HUDEP-2 (cell line): ENCODE results near the gene PEBP1.
A peak's percentile ranks its signal among the peaks of the same experiment; 100 is the strongest.
"Not testable (repeated sequence)": the region's sequence is repeated elsewhere in the genome, so short reads cannot be mapped to it uniquely, and the experiment has no call there.

Source experiments
- DNase-seq, 76 experiments: peaks; one replicate each; lab custom pipeline; 2025; ENCODE audit not compliant: unreplicated experiment in 76 of 76; lab: John Stamatoyannopoulos, UW

PEBP1 gene

DNA sequence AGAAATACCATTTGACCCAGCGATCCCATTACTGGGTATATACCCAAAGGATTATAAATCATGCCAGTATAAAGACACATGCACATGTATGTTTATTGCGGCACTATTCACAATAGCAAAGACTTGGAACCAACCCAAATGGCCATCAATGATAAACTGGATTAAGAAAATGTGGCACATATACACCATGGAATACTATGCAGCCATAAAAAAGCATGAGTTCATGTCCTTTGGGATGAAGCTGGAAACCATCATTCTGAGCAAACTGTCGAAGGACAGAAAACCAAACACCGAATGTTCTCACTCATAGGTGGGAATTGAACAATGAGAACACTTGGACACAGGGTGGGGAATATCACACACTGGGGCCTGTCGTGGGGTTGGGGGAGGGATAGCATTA is 6.5 kb upstream of the PEBP1 start:
- not testable (repeated sequence) for DNase-seq

DNA sequence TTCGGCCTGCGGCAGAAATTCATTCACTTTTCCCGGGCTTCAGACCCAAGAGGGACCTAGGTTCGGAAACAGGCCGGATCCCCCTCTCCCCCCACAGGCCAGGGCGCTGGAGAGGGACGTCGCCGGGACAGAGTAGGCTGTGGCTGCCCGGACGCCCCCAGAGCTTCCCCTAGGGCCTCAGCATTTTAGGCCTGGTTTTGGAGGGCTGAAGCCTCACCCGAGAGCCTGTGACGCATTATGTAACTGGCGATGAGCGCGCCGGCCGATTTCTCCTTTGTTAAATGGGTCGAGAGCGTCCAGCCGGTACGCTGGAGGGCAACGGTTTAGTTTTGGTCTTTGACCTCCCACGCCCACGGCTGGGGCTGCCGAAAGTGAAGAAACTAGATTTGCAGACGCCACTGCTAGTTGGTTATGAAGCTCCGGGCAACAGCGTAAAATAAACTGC is 657 bp downstream of the PEBP1 start:
- peak in 31 of 76 experiments; percentile 2 to 44 (median 18) for DNase-seq

DNA sequence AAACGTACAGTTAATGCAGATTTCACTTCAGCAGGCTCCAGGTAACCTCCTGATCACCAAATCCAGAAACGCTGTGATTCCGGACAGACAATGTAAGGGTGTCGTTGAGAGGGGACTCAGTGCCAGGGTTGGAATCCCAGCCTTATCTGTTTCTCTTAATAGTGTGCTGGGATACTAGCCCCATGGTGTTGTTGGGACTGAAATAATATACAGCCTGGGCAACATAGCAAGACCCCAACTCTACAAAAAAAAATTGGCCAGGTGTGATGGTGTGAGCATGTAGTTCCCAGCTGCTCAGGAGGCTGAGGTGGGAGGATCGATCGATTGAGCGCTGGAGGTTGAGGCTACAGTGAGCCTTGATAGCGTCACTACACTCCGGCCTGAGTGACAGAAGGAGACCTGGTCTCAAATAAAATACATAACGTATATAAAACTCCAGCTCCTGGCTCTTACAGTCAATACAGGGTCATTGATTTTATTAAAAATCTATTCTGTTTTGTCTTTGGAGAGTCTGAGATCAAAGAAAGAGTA is 1.3 kb downstream of the PEBP1 start:
- no peak for DNase-seq

DNA sequence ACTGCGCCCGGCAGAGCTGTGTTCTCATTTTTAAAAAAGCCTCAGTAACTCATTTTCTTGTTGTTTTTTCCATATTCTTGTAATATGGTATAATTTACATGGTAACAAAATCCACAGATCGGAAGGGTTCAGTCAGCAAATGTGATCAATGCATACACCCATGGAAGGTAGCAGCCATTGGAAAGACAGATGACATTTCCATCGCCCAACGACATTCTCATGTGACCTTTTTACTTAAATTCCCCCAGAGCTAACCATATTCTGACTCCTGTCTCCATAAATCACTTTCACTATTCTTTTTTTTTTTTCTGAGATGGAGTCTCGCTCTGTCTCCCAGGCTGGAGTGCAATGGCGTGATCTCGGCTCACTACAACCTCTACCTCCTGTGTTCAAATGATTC is 4.9 kb downstream of the PEBP1 start:
- no peak for DNase-seq

DNA sequence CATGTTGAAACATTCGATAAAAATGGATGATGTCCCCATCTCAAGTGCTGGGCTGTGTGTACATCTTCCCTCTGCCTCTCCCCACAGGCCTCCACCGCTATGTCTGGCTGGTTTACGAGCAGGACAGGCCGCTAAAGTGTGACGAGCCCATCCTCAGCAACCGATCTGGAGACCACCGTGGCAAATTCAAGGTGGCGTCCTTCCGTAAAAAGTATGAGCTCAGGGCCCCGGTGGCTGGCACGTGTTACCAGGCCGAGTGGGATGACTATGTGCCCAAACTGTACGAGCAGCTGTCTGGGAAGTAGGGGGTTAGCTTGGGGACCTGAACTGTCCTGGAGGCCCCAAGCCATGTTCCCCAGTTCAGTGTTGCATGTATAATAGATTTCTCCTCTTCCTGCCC is 8.6 kb downstream of the PEBP1 start:
- DNase-seq: no peak

DNA sequence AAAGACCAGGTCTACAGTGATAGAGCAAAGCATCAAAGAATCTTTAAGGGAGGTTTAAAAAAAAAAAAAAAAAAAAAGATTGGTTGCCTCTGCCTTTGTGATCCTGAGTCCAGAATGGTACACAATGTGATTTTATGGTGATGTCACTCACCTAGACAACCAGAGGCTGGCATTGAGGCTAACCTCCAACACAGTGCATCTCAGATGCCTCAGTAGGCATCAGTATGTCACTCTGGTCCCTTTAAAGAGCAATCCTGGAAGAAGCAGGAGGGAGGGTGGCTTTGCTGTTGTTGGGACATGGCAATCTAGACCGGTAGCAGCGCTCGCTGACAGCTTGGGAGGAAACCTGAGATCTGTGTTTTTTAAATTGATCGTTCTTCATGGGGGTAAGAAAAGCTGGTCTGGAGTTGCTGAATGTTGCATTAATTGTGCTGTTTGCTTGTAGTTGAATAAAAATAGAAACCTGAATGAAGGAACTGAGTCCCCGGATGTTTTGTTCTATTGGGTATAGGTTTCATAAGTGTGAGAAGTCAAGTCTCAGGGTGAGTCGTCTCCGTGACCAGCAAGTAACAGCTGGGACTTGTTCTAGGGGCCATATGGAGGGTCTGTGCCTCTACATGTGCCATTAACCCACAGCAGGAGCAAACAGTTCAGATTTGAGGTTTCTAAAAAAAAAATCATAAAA is 9.3 kb downstream of the PEBP1 start:
- DNase-seq: no peak

DNA sequence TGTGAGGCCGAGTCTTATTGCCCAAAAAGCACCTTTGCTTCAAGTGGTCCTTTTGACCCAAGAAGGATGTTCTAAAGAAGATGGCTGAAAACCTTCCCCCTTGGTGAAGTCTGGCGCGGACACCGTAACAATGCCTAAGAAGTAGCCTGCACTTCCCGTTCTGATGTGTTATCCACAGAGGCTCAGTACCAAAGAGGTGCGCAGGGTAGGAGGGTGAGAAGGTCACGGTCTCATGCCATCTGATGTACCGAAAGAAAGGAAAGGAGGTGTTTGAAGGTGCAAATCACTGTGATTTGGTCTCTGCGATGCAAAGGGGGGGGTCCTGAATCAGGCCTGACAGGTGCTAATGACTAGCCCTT is 9.9 kb downstream of the PEBP1 start:
- no peak for DNase-seq

DNA sequence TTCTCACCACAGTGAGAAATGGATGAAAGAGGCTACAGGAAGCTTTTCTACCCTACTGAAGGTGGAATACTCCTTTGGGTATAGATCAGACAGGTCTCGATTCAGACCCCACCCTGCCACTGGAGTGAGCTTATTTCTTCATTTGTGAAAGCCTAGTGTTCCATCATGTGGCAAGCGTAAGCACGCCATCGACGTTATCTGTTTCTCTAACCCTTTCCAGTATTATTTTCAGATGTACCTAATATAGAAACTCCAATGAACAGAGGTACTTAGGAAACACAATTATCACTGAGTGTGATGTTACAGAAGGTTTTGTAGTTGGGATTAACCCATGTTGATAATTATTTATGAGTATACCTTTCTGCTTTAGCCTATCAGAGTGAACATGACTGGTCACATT is 12.4 kb downstream of the PEBP1 start:
- DNase-seq: no peak

DNA sequence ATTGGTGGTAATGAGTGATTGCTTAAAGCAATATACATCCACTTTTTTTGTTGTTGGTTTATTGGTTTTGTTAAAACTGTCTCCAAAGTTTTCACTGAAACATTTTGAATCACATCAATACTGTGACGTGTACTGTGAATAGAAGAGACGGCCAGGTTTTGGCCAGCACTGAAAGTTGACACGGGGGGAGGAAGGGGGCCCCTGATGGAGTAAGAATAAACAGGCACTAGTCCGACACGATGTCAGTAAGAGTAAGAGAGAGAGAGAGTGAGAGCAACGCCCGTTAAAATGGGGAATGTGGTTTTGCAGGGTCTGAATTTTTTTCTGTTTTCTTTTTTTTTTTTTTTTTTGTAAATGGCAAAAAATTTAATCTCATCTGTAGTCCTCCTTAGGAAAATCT is 14.7 kb downstream of the PEBP1 start:
- DNase-seq: no peak

DNA sequence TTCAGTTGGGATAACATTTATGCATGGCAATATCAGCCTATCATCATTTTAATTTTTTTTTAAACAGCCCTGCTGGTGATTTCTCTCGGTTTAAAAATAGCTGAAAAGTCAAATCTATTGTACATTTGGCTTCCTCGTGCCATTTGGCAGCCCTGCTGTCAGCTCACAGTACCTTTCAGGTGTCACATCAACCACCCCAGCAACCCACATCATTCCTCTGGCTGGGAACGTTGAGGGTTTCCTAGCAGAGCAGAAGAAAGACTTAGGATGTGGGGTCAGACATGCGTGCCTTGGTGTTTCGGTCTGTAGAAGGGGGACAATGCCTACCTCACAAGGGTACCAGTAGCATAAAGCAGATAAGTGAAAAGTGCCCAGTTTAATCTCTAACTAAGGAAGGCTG is 15.8 kb downstream of the PEBP1 start:
- DNase-seq: no peak

DNA sequence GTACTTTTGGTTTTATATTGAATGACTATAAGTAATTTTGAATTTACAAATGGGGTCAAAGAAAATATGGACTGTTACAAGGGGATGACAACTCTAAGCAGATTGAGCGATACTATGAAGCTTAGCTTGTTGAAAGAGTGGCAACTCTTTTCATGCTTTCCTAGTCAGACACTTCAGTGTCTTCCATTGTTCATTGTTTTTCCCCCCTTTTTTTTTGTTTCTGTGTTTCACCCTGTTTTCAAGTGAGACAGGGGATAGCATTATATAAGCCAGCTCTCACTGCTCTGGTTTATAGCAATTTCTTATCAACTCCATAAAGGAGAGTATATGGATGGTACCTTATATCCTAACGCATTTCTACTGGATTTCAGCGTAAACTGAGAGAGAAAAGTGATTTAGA is 24.6 kb downstream of the PEBP1 start:
- DNase-seq: no peak

DNA sequence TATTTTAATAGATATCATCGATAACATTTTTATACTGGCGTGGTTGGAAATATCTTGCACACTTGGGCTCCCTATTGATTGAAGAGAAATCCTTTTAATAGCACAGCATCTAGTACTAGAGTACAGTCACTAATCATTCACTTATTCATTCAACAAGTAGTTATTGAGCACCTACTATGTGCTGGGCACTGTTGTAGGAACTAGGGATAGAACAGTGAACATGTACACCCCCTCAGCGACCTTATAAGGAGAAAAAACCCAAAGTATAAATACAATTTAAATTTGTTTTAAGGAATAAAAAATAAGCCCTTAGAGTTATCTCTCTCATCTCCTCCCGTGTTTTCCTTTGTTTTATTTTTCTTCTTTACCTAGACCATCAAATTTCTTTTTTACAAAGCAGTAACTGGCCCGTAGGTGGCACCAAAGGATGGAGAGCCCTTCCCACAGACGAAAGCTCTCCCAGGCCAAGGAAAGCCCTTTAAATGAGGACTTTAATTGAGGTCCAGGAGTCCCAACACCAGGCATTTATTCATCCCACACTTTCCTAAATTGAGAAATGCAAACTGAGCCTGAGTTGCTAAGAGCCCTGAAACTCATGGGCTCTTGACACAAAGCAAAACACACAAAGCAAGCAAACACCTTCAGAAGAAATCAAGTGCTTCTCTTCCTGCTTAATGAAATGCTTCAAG is 29.0 kb downstream of the PEBP1 start:
- peak in 3 of 76 experiments; percentile 2 to 9 (median 9) for DNase-seq

DNA sequence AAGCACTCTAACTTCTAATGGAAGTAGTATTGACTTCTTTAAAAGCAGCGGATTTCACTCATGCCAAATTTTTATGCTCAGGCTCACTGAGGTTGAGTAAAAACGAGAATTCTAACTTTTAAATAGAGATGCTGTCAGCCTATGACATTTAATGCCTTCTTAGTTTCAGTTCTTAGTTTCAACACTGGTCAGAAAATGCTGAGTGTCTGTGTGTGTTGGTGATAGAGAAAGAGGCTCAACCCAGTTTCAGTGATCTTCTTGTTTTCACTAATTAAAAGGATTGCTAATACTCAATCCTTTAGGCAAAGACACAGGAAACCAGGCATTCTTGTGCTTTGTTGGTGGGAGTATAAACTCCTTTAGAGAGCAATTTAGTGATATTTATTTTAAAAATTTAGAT is 31.0 kb downstream of the PEBP1 start:
- no peak for DNase-seq

DNA sequence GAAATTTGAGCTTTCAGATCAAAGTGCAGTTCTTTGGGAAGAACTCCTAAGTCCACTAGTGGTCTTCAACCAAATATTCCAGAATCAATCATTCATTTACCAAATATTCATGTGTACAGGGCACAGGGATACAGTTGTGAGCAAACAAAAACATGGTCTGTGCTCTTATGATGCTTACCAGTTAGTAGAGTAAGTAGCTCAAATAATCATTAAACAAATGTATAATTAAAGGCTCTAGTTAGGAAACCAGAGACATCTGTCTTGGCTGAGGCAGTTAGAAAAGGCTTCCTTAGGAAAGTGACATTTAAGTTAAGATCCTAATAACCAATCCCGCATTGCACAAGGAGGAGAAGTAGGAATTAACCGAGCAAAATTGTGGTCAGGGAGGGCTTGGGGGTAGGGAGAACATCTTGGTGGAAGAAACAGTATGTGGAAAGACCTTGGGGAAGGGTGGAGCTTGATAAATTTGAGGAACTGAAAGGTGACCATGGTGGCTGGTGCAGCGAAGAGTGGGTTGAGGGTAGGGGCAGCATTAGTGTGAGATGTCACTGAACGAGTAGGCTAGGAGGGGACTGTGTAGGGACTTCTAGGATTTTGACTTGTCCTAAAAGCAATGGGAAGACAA is 40.0 kb downstream of the PEBP1 start:
- no peak for DNase-seq

DNA sequence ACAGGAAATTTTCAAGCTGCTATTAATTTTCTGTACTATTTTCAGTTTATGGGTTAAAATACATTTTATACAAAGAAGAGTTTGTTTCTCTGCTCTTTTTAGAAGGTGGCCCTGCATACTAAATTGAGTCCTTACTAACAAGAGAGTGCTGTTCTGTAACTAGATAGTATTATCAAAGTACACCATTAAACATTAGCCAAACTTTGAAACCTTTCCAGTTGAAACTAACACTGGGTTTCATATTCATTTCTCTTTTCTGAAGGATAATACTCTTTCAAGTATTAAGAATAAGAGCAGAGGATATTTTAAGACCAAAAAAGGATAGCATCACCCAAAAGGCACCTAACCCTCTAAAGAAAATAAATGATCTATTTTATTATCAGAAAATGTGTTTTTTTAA is 47.2 kb downstream of the PEBP1 start:
- DNase-seq: no peak

DNA sequence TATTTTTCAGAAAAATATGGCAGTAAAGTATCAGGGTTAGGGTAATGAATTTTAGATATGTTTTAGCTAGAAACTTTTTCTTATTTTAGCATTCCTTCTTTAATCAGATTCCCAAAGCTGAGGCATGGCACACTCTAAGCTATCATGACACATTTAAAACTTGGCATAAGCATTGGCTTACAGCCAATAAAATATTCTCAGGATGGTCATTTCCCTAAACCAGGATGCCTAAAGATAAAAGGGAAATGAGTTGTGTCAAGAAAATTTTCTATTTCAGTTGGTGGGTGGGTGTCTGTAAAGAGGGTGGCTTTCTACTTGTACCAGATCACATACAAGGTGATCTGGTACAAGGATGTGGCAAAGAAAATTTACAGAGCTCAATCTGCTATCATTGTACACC is 47.8 kb downstream of the PEBP1 start:
- DNase-seq: no peak

DNA sequence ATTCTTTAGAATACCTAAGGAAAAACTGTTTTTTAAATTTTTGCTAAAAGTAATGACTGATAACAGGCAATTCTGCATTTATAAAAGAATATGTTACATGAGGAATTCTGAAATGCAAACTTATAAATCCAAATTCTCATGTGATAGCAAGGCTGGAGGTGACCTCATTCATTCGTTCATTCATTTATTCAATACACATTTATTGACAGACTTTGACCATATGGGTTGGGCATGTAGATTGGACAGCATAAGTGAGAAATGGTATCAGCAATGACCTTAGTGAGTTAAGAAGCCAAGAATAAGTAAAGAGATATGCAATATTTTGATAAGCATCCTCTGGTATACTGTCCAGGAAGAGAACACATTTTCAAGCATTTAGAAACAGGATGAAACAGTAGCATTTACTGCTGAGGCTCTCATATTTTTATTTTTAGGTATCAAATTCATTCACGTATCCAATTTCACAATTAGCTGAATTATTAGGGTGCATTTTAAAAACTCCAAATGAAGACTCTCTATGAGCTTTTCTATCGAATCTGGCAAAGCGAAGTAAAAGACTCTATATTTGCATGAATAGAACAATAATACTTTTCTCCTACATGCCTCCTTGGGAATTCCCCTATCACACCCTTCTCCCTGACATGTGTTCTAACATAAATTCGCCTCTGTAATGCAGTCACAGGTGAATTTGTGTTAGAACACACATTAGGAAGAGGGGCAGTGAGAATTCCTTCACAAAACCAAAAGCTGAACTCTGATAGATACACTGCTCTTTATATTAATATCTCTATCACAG is 49.9 kb downstream of the PEBP1 start:
- DNase-seq: no peak

DNA sequence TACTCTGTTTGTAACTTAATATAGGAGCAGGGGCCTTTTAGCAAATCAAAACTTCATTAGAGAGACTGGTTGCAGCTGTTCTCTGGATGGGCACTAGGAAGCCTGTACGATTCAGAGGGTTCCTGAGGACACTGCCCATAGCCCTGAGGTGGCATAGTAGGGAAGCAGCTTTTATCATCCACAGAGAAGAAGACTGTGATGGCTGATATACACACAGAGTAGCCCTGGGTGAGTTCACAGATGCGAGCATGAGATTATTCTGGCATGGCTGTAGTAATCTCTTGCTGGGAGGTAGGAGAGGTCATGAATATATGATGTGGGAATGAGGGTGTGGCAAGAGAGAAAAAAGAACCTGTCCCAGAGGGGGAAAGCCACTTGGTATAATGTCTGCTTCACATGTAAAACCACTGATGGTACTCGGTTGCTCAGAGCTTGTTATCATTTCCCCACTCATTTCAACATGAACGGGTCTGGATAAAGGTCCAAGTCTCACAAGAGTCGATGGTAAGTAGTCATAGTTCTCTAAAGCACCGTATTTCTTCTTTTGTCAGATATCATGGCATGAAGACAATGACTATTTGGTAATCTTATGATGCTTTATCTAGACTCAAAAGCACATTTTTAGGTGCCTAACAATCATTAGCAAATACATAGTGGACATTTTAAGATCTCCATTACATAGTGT is 52.0 kb downstream of the PEBP1 start:
- DNase-seq: peak in 59 of 76 experiments; percentile 3 to 75 (median 35)

DNA sequence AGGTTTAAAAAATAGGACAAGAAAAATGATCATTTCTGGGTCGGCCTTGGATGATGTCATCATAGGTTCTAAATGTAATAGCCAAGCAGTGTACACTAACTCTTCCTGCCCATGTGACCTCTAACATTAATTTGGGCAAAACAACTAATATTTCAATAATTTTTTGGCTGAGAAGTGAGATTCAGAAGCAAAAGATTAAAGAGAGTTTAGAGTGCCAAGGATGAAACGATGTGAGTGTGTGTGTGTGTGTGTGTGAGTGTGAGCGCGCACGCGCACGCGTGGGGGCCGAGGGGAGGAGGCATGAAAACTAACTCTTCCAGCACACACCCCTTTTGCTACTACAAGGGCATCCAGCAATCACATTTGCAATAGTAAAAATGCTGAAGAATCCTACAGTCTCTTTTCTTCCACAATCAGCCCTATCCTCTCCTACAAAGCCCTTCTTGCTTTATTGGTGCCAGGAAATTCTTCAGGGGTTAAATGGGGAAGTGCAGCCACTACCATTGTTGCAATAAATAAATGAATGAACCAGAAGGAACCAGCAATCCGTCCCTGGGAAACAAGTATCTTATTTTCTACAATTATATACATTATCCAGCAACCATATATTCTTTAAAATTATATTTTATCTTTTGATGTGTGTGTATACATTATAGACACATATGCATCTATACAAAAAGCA is 52.9 kb downstream of the PEBP1 start:
- DNase-seq: no peak

DNA sequence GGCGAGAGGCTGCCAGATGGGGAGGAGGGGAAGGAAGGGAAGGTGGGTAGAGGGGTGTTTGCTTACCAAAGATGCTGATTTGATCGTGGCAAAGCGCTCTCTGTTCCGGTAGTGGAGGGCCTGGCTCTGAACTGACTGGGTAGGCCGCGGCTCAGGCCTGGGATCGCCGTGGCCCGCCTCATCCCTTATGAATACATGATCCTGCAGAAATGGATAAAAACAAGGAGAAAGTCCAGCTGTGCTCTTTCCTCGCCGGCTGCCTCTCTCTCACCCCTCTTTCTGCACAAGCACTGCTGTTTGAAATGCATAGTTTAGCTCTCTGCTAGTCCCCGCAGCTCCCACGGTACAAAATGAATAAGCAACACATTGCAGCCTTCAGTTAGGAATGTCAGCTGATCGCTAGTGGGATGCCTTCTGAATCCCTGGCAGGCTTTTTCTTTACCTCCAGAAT is 53.8 kb downstream of the PEBP1 start:
- DNase-seq: no peak
